ENCODE results near the gene AMZ2. TPM values are rescaled to one million over a fixed set of nuclear protein-coding genes. Genes with fewer than 3 reads are reported as not detected.
"Not testable (repeated sequence)": the region's sequence is repeated elsewhere in the genome, so short reads cannot be mapped to it uniquely, and the experiment has no call there.

The AMZ2 gene
- total RNA-seq, 1 donor from 2014 or later: 76.2 TPM

DNA sequence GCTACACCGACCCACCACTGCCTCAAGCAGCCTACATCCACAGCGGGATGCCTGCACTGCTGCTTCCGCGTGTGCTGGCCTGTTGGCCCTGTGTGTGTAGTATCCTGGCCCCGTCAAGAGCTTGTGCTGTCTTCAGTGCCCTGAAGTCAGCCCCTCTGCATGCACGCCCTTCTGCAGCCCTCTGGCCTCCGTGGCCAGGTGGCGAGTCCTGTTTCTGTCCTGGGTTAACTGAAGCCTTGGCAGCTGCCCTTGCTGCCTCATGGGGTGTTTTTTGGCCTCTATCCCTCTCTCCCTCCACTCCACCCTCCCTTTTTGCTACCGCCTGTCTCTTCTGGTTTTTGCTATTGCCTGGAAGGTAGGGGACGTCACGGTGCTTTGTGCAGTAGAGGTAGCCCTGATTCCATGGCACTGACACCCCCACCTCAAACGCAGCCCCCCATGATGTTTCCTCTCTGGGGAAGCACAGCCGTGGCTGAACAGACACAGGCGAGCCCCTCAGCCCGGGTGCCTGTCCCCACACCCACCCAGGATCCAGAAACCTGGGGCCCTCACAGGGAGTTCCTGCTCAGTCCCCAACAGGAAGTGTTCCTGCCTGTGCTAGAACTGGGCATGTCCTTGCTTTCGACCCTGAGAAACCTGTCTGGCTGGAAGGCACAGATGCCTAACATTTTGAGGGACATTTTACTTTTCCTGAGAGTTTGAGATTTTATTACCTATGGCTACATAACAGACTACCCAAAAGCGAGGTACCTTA, 18.8 kb upstream of the AMZ2 start:
- no peaks in the 10 kb centered on the region for H3K27me3 ChIP-seq (ENCODE audit: insufficient read depth, low read length)
- no peaks in the 10 kb centered on the region for H3K79me2 ChIP-seq (ENCODE audit: insufficient read depth, low read length)
- no peaks in the 10 kb centered on the region for H4K20me1 ChIP-seq (ENCODE audit: insufficient read depth, low read length)
- DNase-seq (ENCODE audit: low read depth) (no peak), FAIRE-seq (no peak)
- TF ChIP-seq, protein P1, sequence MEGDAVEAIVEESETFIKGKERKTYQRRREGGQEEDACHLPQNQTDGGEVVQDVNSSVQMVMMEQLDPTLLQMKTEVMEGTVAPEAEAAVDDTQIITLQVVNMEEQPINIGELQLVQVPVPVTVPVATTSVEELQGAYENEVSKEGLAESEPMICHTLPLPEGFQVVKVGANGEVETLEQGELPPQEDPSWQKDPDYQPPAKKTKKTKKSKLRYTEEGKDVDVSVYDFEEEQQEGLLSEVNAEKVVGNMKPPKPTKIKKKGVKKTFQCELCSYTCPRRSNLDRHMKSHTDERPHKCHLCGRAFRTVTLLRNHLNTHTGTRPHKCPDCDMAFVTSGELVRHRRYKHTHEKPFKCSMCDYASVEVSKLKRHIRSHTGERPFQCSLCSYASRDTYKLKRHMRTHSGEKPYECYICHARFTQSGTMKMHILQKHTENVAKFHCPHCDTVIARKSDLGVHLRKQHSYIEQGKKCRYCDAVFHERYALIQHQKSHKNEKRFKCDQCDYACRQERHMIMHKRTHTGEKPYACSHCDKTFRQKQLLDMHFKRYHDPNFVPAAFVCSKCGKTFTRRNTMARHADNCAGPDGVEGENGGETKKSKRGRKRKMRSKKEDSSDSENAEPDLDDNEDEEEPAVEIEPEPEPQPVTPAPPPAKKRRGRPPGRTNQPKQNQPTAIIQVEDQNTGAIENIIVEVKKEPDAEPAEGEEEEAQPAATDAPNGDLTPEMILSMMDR (IDR thresholded peaks at IDR 0.05; ENCODE audit: insufficient read depth, low read depth, low read length): no peak
- TF ChIP-seq EZH2 (IDR thresholded peaks at IDR 0.05; ENCODE audit: insufficient read depth, low read length): no peak
- Mint-ChIP-seq H3K27ac (ENCODE audit: unreplicated experiment) (no peak overlapping the region), H3K9me3 (ENCODE audit: unreplicated experiment) (peaks cover 4% of the 10 kb centered on the region), H3K4me3 (ENCODE audit: unreplicated experiment) (no peak overlapping the region), H3K36me3 (ENCODE audit: low read depth, unreplicated experiment) (peaks cover 3% of the 10 kb centered on the region), H3K27me3 (ENCODE audit: low read depth, unreplicated experiment) (no peaks in the 10 kb centered on the region), H3K4me1 (ENCODE audit: low read depth, unreplicated experiment) (peaks cover 4% of the 10 kb centered on the region)
- no peak overlapping the region for H2AFZ ChIP-seq (ENCODE audit: low read depth, low read length)
- H3K4me2 ChIP-seq (ENCODE audit: low read length): no peak overlapping the region
- no peak overlapping the region for H3K27ac ChIP-seq (ENCODE audit: low read depth, low read length)
- no peaks in the 10 kb centered on the region for H3K9me3 ChIP-seq (ENCODE audit: insufficient read depth, low read depth, low read length)
- no peaks in the 10 kb centered on the region for H3K4me1 ChIP-seq (ENCODE audit: insufficient read depth, low read length)
- H3K9ac ChIP-seq (ENCODE audit: low read length): no peak overlapping the region
- no peaks in the 10 kb centered on the region for H3K36me3 ChIP-seq (ENCODE audit: insufficient read depth, low read length)
- H3K4me3 ChIP-seq (ENCODE audit: insufficient read depth, low read depth, low read length): no peak overlapping the region

DNA sequence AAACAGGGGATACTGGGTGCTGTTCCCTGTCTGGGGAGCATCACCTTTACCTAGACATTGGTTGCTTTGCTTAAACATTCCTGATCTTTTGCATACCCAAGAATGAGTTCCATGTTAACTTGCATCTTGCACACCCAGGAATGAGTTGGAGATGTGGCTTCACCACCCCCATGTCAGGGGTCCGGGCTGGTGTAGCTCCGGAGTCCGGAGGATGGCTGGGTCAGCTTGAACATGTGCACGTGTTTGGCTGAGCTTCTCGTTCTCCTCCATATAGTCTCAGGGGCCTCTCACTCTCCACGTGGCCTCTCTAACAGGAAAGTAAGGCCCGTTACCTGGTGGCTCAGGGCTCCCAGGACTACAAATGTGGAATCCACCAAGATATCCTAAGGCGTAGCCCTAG, 18.2 kb upstream of the AMZ2 start:
- H3K4me1 ChIP-seq (ENCODE audit: insufficient read depth, low read length): no peaks in the 10 kb centered on the region
- no peak overlapping the region for H3K27ac Mint-ChIP-seq (ENCODE audit: unreplicated experiment)
- DNase-seq (ENCODE audit: low read depth) (no peak), FAIRE-seq (no peak)
- no peak overlapping the region for H3K4me3 ChIP-seq (ENCODE audit: insufficient read depth, low read depth, low read length)
- no peak overlapping the region for H3K4me2 ChIP-seq (ENCODE audit: low read length)
- H3K36me3 ChIP-seq (ENCODE audit: insufficient read depth, low read length): no peaks in the 10 kb centered on the region
- H3K4me3 Mint-ChIP-seq (ENCODE audit: unreplicated experiment): no peak overlapping the region
- no peak overlapping the region for H3K9ac ChIP-seq (ENCODE audit: low read length)
- peaks cover 4% of the 10 kb centered on the region for H3K9me3 Mint-ChIP-seq (ENCODE audit: unreplicated experiment)
- no peaks in the 10 kb centered on the region for H3K79me2 ChIP-seq (ENCODE audit: insufficient read depth, low read length)
- H3K4me1 Mint-ChIP-seq (ENCODE audit: low read depth, unreplicated experiment): peaks cover 4% of the 10 kb centered on the region
- peaks cover 3% of the 10 kb centered on the region for H3K36me3 Mint-ChIP-seq (ENCODE audit: low read depth, unreplicated experiment)
- H4K20me1 ChIP-seq (ENCODE audit: insufficient read depth, low read length): no peaks in the 10 kb centered on the region
- no peaks in the 10 kb centered on the region for H3K27me3 Mint-ChIP-seq (ENCODE audit: low read depth, unreplicated experiment)
- no peaks in the 10 kb centered on the region for H3K27me3 ChIP-seq (ENCODE audit: insufficient read depth, low read length)
- no peak overlapping the region for H2AFZ ChIP-seq (ENCODE audit: low read depth, low read length)
- TF ChIP-seq, protein P1 (IDR thresholded peaks at IDR 0.05; ENCODE audit: insufficient read depth, low read depth, low read length): no peak
- TF ChIP-seq EZH2 (IDR thresholded peaks at IDR 0.05; ENCODE audit: insufficient read depth, low read length): no peak
- no peak overlapping the region for H3K27ac ChIP-seq (ENCODE audit: low read depth, low read length)
- no peaks in the 10 kb centered on the region for H3K9me3 ChIP-seq (ENCODE audit: insufficient read depth, low read depth, low read length)

DNA sequence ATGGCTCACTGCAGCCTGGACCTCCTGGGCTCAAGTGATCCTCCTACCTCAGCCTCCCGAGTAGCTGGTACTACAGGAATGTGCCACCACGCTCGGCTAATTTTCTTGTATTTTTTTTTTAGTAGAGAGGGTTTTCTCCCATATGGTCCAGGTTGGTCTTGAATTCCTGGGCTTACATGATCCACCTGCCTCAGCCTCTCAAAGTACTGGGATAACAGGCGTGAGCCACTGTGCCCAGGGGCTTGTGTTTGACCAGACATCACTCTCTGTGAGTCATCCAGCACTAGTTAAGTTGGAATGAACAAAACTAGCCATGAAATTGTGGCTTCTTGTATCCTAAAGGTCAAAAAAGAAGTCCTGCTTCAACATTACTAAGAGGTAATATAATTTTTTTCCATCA, 16.7 kb upstream of the AMZ2 start:
- not testable (repeated sequence) for H3K4me2 ChIP-seq (ENCODE audit: low read length); DNase-seq (ENCODE audit: low read depth); H3K36me3 ChIP-seq (ENCODE audit: insufficient read depth, low read length); H3K36me3 Mint-ChIP-seq (ENCODE audit: low read depth, unreplicated experiment); H3K27ac ChIP-seq (ENCODE audit: low read depth, low read length); H3K4me1 Mint-ChIP-seq (ENCODE audit: low read depth, unreplicated experiment); H4K20me1 ChIP-seq (ENCODE audit: insufficient read depth, low read length); H3K9me3 ChIP-seq (ENCODE audit: insufficient read depth, low read depth, low read length); H3K4me1 ChIP-seq (ENCODE audit: insufficient read depth, low read length); H3K9me3 Mint-ChIP-seq (ENCODE audit: unreplicated experiment); H3K4me3 Mint-ChIP-seq (ENCODE audit: unreplicated experiment); H3K4me3 ChIP-seq (ENCODE audit: insufficient read depth, low read depth, low read length); H3K79me2 ChIP-seq (ENCODE audit: insufficient read depth, low read length); H3K9ac ChIP-seq (ENCODE audit: low read length); H3K27ac Mint-ChIP-seq (ENCODE audit: unreplicated experiment); FAIRE-seq; H3K27me3 Mint-ChIP-seq (ENCODE audit: low read depth, unreplicated experiment); H3K27me3 ChIP-seq (ENCODE audit: insufficient read depth, low read length); H2AFZ ChIP-seq (ENCODE audit: low read depth, low read length)

All from astrocyte (in vitro differentiated cells and primary cell).